ENCODE data around the gene TSEN54. TPM values are rescaled to one million over a fixed set of nuclear protein-coding genes. Genes with fewer than 3 reads are reported as not detected.
A peak's percentile ranks its signal among the peaks of the same experiment; 100 is the strongest.

The TSEN54 gene
- total and polyA plus RNA-seq, 2 experiments from 2014 or later, result 42.5 to 52.3 TPM

DNA sequence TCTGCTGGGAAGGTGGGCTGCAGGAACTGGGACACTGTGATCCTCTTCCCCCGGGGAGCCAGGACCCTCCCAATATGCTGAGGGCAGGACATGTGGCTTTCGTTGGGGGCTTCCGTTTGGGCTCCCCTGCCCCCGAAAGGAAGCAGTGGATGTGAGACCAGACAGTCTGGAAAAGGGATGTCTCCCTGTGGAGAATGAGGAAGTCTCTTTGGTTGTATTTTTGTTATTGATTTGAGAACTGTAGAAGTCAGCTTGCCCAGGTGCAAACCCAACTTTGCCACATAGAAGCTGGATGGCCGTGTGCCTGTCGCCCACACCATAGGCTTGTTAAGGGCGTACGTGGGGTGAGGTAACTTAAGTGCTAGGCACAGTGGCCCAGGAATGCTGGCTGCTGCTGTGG is 27.9 kb downstream of the TSEN54 start:
- no peaks in the 10 kb centered on the region for H4K20me1 ChIP-seq (ENCODE audit: insufficient read depth, poor library complexity, severe bottlenecking)
- 84% methylated on average over 8 of the region's 8 CpGs for WGBS (ENCODE audit: low lambda C conversion rate, missing lambda C conversion rate)
- no peak overlapping the region for H3K4me3 ChIP-seq
- H3K27ac ChIP-seq, result no peak overlapping the region
- peaks cover 40% of the 10 kb centered on the region for H3K4me1 ChIP-seq (ENCODE audit: insufficient read depth)
- no peak for DNase-seq (ENCODE audit: low spot score)
- H3K9me3 ChIP-seq (ENCODE audit: low read depth), result no peaks in the 10 kb centered on the region
- no peaks in the 10 kb centered on the region for H3K27me3 ChIP-seq
- no peak overlapping the region for H2AFZ ChIP-seq
- H3K9me2 ChIP-seq (replicated peaks; ENCODE audit: insufficient read depth), result no peaks in the 10 kb centered on the region
- peaks cover 58% of the 10 kb centered on the region for H3K79me2 ChIP-seq
- no peak overlapping the region for H3K4me2 ChIP-seq
- no peaks in the 10 kb centered on the region for H3K36me3 ChIP-seq (replicated peaks; ENCODE audit: insufficient read depth, low read depth)
- TF ChIP-seq EZH2 (IDR thresholded peaks at IDR 0.05; ENCODE audit: borderline replicate concordance) (no peak), EZH2phosphoT487 (IDR thresholded peaks at IDR 0.05; ENCODE audit: low read depth, severe bottlenecking, unreplicated experiment) (no peak)
- TF ChIP-seq, protein P1, sequence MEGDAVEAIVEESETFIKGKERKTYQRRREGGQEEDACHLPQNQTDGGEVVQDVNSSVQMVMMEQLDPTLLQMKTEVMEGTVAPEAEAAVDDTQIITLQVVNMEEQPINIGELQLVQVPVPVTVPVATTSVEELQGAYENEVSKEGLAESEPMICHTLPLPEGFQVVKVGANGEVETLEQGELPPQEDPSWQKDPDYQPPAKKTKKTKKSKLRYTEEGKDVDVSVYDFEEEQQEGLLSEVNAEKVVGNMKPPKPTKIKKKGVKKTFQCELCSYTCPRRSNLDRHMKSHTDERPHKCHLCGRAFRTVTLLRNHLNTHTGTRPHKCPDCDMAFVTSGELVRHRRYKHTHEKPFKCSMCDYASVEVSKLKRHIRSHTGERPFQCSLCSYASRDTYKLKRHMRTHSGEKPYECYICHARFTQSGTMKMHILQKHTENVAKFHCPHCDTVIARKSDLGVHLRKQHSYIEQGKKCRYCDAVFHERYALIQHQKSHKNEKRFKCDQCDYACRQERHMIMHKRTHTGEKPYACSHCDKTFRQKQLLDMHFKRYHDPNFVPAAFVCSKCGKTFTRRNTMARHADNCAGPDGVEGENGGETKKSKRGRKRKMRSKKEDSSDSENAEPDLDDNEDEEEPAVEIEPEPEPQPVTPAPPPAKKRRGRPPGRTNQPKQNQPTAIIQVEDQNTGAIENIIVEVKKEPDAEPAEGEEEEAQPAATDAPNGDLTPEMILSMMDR (IDR thresholded peaks at IDR 0.05; ENCODE audit: poor library complexity), result no peak

DNA sequence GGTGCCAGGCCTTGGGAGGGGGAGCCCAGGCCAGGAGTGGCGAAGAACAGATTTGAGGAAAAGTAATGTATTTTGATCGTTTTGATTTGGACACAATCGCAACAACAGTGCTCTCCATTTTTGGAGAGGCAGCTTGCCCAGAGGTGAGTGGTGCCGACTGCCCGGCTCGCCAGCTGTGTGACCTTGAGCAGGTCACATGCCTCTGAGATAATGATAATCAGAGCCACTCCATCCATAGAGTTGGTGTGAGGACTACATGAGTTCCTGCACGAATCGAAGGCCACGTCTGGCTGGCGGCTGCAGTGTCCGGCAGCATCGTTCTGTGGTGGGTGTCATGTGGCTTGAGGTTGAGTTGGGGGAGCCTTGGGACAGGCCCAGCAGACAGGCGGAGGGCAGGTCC is 29.9 kb downstream of the TSEN54 start:
- Histone ChIP-seq H3K79me2 (peaks cover 44% of the 10 kb centered on the region), H3K9me3 (ENCODE audit: low read depth) (no peaks in the 10 kb centered on the region), H3K4me1 (ENCODE audit: insufficient read depth) (peaks cover 45% of the 10 kb centered on the region), H2AFZ (no peak overlapping the region), H3K4me3 (no peak overlapping the region), H3K27ac (no peak overlapping the region), H3K36me3 (replicated peaks; ENCODE audit: insufficient read depth, low read depth) (no peaks in the 10 kb centered on the region), H3K9me2 (replicated peaks; ENCODE audit: insufficient read depth) (no peaks in the 10 kb centered on the region), H3K4me2 (no peak overlapping the region), H4K20me1 (ENCODE audit: insufficient read depth, poor library complexity, severe bottlenecking) (no peaks in the 10 kb centered on the region), H3K27me3 (no peaks in the 10 kb centered on the region)
- DNase-seq (ENCODE audit: low spot score), result no peak
- TF ChIP-seq EZH2 (IDR thresholded peaks at IDR 0.05; ENCODE audit: borderline replicate concordance) (no peak), EZH2phosphoT487 (IDR thresholded peaks at IDR 0.05; ENCODE audit: low read depth, severe bottlenecking, unreplicated experiment) (no peak)
- TF ChIP-seq, protein P1 (IDR thresholded peaks at IDR 0.05; ENCODE audit: poor library complexity), result no peak
- 95% methylated on average over 13 of the region's 13 CpGs for WGBS (ENCODE audit: low lambda C conversion rate, missing lambda C conversion rate)

DNA sequence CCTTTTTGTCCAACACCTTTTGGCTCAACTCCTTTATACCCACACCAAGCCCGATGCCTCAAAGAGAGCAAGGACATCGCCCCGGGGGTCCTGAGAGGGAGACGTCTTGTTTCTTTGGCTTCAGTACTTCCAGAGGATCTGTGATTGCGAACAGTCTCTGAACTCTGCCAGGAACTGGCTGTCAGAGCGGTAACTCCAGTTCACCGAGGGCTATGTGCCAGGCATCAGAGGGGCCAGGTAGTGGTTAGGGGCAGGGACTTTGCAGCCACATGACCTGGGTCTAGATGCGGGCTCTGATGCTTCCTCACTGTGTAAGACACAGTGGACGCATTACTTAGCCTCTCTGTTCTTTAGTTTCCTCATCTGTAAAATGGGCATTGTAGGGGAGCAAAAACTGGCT is 30.8 kb downstream of the TSEN54 start:
- WGBS (ENCODE audit: low lambda C conversion rate, missing lambda C conversion rate), result 92% methylated on average over 9 of the region's 9 CpGs
- H3K4me2 ChIP-seq, result no peak overlapping the region
- no peaks in the 10 kb centered on the region for H3K9me3 ChIP-seq (ENCODE audit: low read depth)
- no peaks in the 10 kb centered on the region for H3K27me3 ChIP-seq
- no peaks in the 10 kb centered on the region for H4K20me1 ChIP-seq (ENCODE audit: insufficient read depth, poor library complexity, severe bottlenecking)
- DNase-seq (ENCODE audit: low spot score), result no peak
- no peak overlapping the region for H2AFZ ChIP-seq
- H3K4me1 ChIP-seq (ENCODE audit: insufficient read depth), result peaks cover 48% of the 10 kb centered on the region
- H3K4me3 ChIP-seq, result no peak overlapping the region
- H3K79me2 ChIP-seq, result peaks cover 44% of the 10 kb centered on the region
- no peaks in the 10 kb centered on the region for H3K36me3 ChIP-seq (replicated peaks; ENCODE audit: insufficient read depth, low read depth)
- H3K9me2 ChIP-seq (replicated peaks; ENCODE audit: insufficient read depth), result no peaks in the 10 kb centered on the region
- H3K27ac ChIP-seq, result peak overlapping the region; percentile 23
- TF ChIP-seq, protein P1 (IDR thresholded peaks at IDR 0.05; ENCODE audit: poor library complexity), result no peak
- TF ChIP-seq EZH2 (IDR thresholded peaks at IDR 0.05; ENCODE audit: borderline replicate concordance) (no peak), EZH2phosphoT487 (IDR thresholded peaks at IDR 0.05; ENCODE audit: low read depth, severe bottlenecking, unreplicated experiment) (no peak)

DNA sequence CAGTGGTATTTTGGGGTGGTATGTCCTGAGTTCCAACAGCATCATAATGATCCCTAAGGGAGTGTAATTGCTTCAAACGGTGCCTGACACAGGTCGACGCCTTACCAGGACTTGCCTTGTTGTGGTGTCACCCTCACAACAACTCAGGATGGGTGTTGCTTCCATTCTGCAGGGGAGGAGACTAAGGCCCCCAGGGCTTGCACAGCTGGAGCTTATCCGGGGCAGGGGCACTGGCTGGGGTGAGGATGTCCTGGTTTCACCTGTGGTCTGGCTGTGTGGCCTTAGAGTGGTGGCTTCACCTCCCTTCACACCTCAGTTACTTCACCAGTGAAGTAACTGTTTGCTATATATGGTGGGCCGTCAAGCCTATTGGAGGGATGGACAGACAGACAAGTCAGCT is 32.5 kb downstream of the TSEN54 start:
- Histone ChIP-seq H3K79me2 (peaks cover 39% of the 10 kb centered on the region), H3K27ac (peak overlapping the region; percentile 100), H4K20me1 (ENCODE audit: insufficient read depth, poor library complexity, severe bottlenecking) (no peaks in the 10 kb centered on the region), H2AFZ (no peak overlapping the region), H3K9me3 (ENCODE audit: low read depth) (no peaks in the 10 kb centered on the region), H3K9me2 (replicated peaks; ENCODE audit: insufficient read depth) (no peaks in the 10 kb centered on the region), H3K36me3 (replicated peaks; ENCODE audit: insufficient read depth, low read depth) (no peaks in the 10 kb centered on the region), H3K4me2 (peak overlapping the region; percentile 68), H3K4me3 (no peak overlapping the region), H3K4me1 (ENCODE audit: insufficient read depth) (peaks cover 48% of the 10 kb centered on the region), H3K27me3 (no peaks in the 10 kb centered on the region)
- TF ChIP-seq EZH2 (IDR thresholded peaks at IDR 0.05; ENCODE audit: borderline replicate concordance) (no peak), EZH2phosphoT487 (IDR thresholded peaks at IDR 0.05; ENCODE audit: low read depth, severe bottlenecking, unreplicated experiment) (no peak)
- TF ChIP-seq, protein P1 (IDR thresholded peaks at IDR 0.05; ENCODE audit: poor library complexity), result no peak
- WGBS (ENCODE audit: low lambda C conversion rate, missing lambda C conversion rate), result 76% methylated on average over 5 of the region's 5 CpGs
- no peak for DNase-seq (ENCODE audit: low spot score)

All from hepatocyte (in vitro differentiated cells).